Caco-2 (cell line): ENCODE measurements around the gene CLTC. TPM values are rescaled to one million over a fixed set of nuclear protein-coding genes. Genes with fewer than 3 reads are reported as not detected.

ENCODE experiments used
- BruUV-seq: library from RNA; stranded (reverse); fragments of 400-500 nt; replicated peaks from 2 replicates; lab custom pipeline; 2021; lab: Mats Ljungman, UMichigan
- CTCF ChIA-PET: fragments of 300-600 bp; sonication (Branson Sonifier 250); formaldehyde crosslinking; loops from one replicate; lab custom pipeline; 2022; ENCODE audit warnings: antibody characterized with exemption; lab: Charles Lee
- POLR2A ChIA-PET: fragments of 300-600 bp; sonication (Branson Sonifier 250); formaldehyde crosslinking; loops from one replicate; lab custom pipeline; 2022; ENCODE audit warnings: antibody characterized with exemption; lab: Charles Lee
- DNase-seq, 2 experiments: peaks; one replicate each; pipeline versions ENCODE4 v3.0.0 to v3.0.0-alpha.2; 2020 to 2022
- H3K27me3 ChIP-seq: replicated peaks from 2 replicates; pipeline ENCODE4 v1.6.0; 2011; ENCODE audit warnings: low read length; ENCODE audit not compliant: control insufficient read depth, insufficient read depth
- H3K36me3 ChIP-seq: 2 replicates; pipeline ENCODE4 v1.5.1; 2011; ENCODE audit warnings: low read length; ENCODE audit not compliant: control insufficient read depth, insufficient read depth
- H3K4me1 ChIP-seq: fragments of 250-450 bp; sonication (Bioruptor Pico); 2 replicates; pipeline ENCODE4 v1.5.1; 2020; ENCODE audit warnings: mild to moderate bottlenecking
- H3K4me3 ChIP-seq: 2 replicates; pipeline ENCODE4 v1.5.1; 2011; ENCODE audit warnings: low read depth, mild to moderate bottlenecking, control low read depth, low read length
- H3K9me3 ChIP-seq: fragments of 250-450 bp; sonication (Bioruptor Pico); 2 replicates; pipeline ENCODE4 v1.5.1; 2020; ENCODE audit warnings: mild to moderate bottlenecking, moderate library complexity
- H3K27ac Mint-ChIP-seq: one replicate; pipeline ENCODE4 v1.8.0; 2022; ENCODE audit warnings: mixed read lengths; ENCODE audit not compliant: unreplicated experiment
- H3K27me3 Mint-ChIP-seq: one replicate; pipeline ENCODE4 v1.8.0; 2022; ENCODE audit warnings: mixed read lengths; ENCODE audit not compliant: insufficient read depth, unreplicated experiment
- H3K36me3 Mint-ChIP-seq: one replicate; pipeline ENCODE4 v1.8.0; 2022; ENCODE audit warnings: mild to moderate bottlenecking, mixed read lengths; ENCODE audit not compliant: insufficient read depth, unreplicated experiment
- H3K4me1 Mint-ChIP-seq: one replicate; pipeline ENCODE4 v1.8.0; 2022; ENCODE audit warnings: low read depth, mixed read lengths; ENCODE audit not compliant: unreplicated experiment
- H3K4me3 Mint-ChIP-seq: one replicate; pipeline ENCODE4 v1.8.0; 2022; ENCODE audit warnings: mild to moderate bottlenecking, moderate library complexity, mixed read lengths; ENCODE audit not compliant: unreplicated experiment
- H3K9me3 Mint-ChIP-seq: one replicate; pipeline ENCODE4 v1.8.0; 2022; ENCODE audit warnings: mixed read lengths; ENCODE audit not compliant: unreplicated experiment
- intact Hi-C: fragments of 100-400 bp; cut with micrococcal nuclease; formaldehyde crosslinking; loops from one replicate; pipeline ENCODE4 v1.10.0; 2022; ENCODE audit not compliant: unreplicated experiment
- total RNA-seq: library from RNA; stranded (reverse); gene quantifications from 2 replicates; pipeline ENCODE4 v1.2.3, GENCODE V29; 2022
- TF ChIP-seq, protein P1 (sequence below), 2 experiments: fragments of 200-600 bp in 1 of 2; IDR thresholded peaks; 1 replicate in 1 of 2; 2 replicates in 1 of 2; pipeline versions ENCODE4 v1.5.1 to v1.8.0; 2011 to 2022; ENCODE audit warnings: antibody characterized with exemption in 1 of 2, control low read depth in 1 of 2, inconsistent platforms in 1 of 2, low read depth in 1 of 2, low read length in 1 of 2, mild to moderate bottlenecking in 1 of 2, moderate library complexity in 1 of 2; ENCODE audit not compliant: insufficient read depth in 1 of 2, severe bottlenecking in 1 of 2, unreplicated experiment in 1 of 2

Gene CLTC
- total RNA-seq, 1 experiment from 2014 or later, result 289 TPM

GRCh38 chr17:59607817-59608403 lies 11.8 kb upstream of the CLTC start:
- Mint-ChIP-seq H3K27me3 (no peaks in the 10 kb centered on the region), H3K4me1 (no peaks in the 10 kb centered on the region), H3K9me3 (no peaks in the 10 kb centered on the region), H3K4me3 (no peak overlapping the region), H3K27ac (no peak overlapping the region), H3K36me3 (peaks cover 21% of the 10 kb centered on the region)
- H3K9me3 ChIP-seq, result no peaks in the 10 kb centered on the region
- CTCF ChIA-PET, result no interaction called here
- peaks cover 3% of the 10 kb centered on the region; the same call in 1 of the 2 replicates for H3K36me3 ChIP-seq
- POLR2A ChIA-PET, result no interaction called here
- BruUV-seq, result no TSS peak
- no peaks in the 10 kb centered on the region for H3K4me1 ChIP-seq
- H3K27me3 ChIP-seq, result no peaks in the 10 kb centered on the region
- no peak overlapping the region for H3K4me3 ChIP-seq
- DNase-seq, result peak in 1 of 2 experiments; percentile 23
- TF ChIP-seq, protein P1, sequence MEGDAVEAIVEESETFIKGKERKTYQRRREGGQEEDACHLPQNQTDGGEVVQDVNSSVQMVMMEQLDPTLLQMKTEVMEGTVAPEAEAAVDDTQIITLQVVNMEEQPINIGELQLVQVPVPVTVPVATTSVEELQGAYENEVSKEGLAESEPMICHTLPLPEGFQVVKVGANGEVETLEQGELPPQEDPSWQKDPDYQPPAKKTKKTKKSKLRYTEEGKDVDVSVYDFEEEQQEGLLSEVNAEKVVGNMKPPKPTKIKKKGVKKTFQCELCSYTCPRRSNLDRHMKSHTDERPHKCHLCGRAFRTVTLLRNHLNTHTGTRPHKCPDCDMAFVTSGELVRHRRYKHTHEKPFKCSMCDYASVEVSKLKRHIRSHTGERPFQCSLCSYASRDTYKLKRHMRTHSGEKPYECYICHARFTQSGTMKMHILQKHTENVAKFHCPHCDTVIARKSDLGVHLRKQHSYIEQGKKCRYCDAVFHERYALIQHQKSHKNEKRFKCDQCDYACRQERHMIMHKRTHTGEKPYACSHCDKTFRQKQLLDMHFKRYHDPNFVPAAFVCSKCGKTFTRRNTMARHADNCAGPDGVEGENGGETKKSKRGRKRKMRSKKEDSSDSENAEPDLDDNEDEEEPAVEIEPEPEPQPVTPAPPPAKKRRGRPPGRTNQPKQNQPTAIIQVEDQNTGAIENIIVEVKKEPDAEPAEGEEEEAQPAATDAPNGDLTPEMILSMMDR (IDR thresholded peaks at IDR 0.05; ENCODE audit: insufficient read depth in 1 of 2, low read depth in 1 of 2, low read length in 1 of 2, severe bottlenecking in 1 of 2, unreplicated experiment in 1 of 2), result peak in 1 of 2 experiments; percentile 38
- intact Hi-C loops, result no loop called here

- no peak overlapping the region for H3K27ac Mint-ChIP-seq
- Histone ChIP-seq H3K36me3 (peaks cover 2% of the 10 kb centered on the region; the same call in 1 of the 2 replicates), H3K27me3 (no peaks in the 10 kb centered on the region), H3K4me3 (no peak overlapping the region), H3K4me1 (peaks cover 7% of the 10 kb centered on the region), H3K9me3 (no peaks in the 10 kb centered on the region)
- POLR2A ChIA-PET, result no interaction called here
- CTCF ChIA-PET, result no interaction called here
- no peaks in the 10 kb centered on the region for H3K9me3 Mint-ChIP-seq
- H3K4me1 Mint-ChIP-seq, result peaks cover 2% of the 10 kb centered on the region
- H3K36me3 Mint-ChIP-seq, result peaks cover 13% of the 10 kb centered on the region
- H3K4me3 Mint-ChIP-seq, result no peak overlapping the region
- no peaks in the 10 kb centered on the region for H3K27me3 Mint-ChIP-seq
- TF ChIP-seq, protein P1 (IDR thresholded peaks at IDR 0.05; ENCODE audit: insufficient read depth in 1 of 2, low read depth in 1 of 2, low read length in 1 of 2, severe bottlenecking in 1 of 2, unreplicated experiment in 1 of 2), result no peak
- no peak for DNase-seq
- intact Hi-C loops, result no loop called here
- BruUV-seq, result no TSS peak
Measured at GRCh38 chr17:59611503-59611902, 8.2 kb upstream of the CLTC start.

- no TSS peak for BruUV-seq
- ChIA-PET POLR2A (interaction anchor here (0.6 kb wide), 2 partner anchors 131 to 923 kb away, joined by 3 to 4 read pairs; no protein-coding TSS in a partner anchor), CTCF (no interaction called here)
- Mint-ChIP-seq H3K4me3 (no peak overlapping the region), H3K4me1 (peaks cover 16% of the 10 kb centered on the region), H3K27me3 (no peaks in the 10 kb centered on the region), H3K9me3 (no peaks in the 10 kb centered on the region), H3K36me3 (peaks cover 24% of the 10 kb centered on the region), H3K27ac (peak overlapping the region; percentile 64)
- Histone ChIP-seq H3K27me3 (no peaks in the 10 kb centered on the region), H3K9me3 (no peaks in the 10 kb centered on the region), H3K4me1 (peaks cover 26% of the 10 kb centered on the region), H3K36me3 (no peaks in the 10 kb centered on the region), H3K4me3 (no peak overlapping the region)
- DNase-seq, result peak; percentile 43 to 44
- intact Hi-C loops, result loop anchor here (5.0 kb wide), 1 partner anchor 94 kb away; no protein-coding TSS in a partner anchor
- TF ChIP-seq, protein P1 (IDR thresholded peaks at IDR 0.05; ENCODE audit: insufficient read depth in 1 of 2, low read depth in 1 of 2, low read length in 1 of 2, severe bottlenecking in 1 of 2, unreplicated experiment in 1 of 2), result no peak
Measured at GRCh38 chr17:59616253-59616920, 3.3 kb upstream of the CLTC start.
